ENCODE measurements around the gene UBD. TPM values are rescaled to one million over a fixed set of nuclear protein-coding genes. Genes with fewer than 3 reads are reported as not detected.

UBD gene
- total and polyA plus RNA-seq, 8 donors = 0.66 to 331 (median 6.3) TPM

GRCh38 chr6:29530671-29531310 lies 28.7 kb downstream of the UBD start:
- FAIRE-seq (no peak), ATAC-seq (no peak), DNase-seq (no peak)
- WGBS, 2 donors = 90 to 93% methylated on average over 2 of the region's 2 CpGs
- H3K4me3 ChIP-seq = no peak overlapping the region
- H3K27me3 ChIP-seq = no peaks in the 10 kb centered on the region
- H3K36me3 ChIP-seq = no peaks in the 10 kb centered on the region
- no peak overlapping the region for H3K27ac ChIP-seq
- H3K9me3 ChIP-seq = no peaks in the 10 kb centered on the region
- TF ChIP-seq CTCF (IDR thresholded peaks at IDR 0.05) = no peak
- intact Hi-C loops (cut with DNase I) = no loop called here
- no peaks in the 10 kb centered on the region for H3K4me1 ChIP-seq

- no peaks in the 10 kb centered on the region for H3K36me3 ChIP-seq
- intact Hi-C loops (cut with DNase I) = no loop called here
- no peaks in the 10 kb centered on the region for H3K27me3 ChIP-seq
- ATAC-seq = no peak
- H3K27ac ChIP-seq = no peak overlapping the region
- TF ChIP-seq CTCF (IDR thresholded peaks at IDR 0.05) = no peak
- H3K9me3 ChIP-seq = no peaks in the 10 kb centered on the region
- FAIRE-seq = no peak
- H3K4me3 ChIP-seq = no peak overlapping the region
- 90 to 94% methylated on average over 3 of the region's 3 CpGs for WGBS, 2 donors
- no peak for DNase-seq
- H3K4me1 ChIP-seq = peaks cover 3 to 7% (median 7%) of the 10 kb centered on the region in 3 donors
Measured at GRCh38 chr6:29529956-29530355, 29.6 kb downstream of the UBD start.

- no peak for FAIRE-seq
- DNase-seq = no peak
- Histone ChIP-seq H3K4me1 (peaks cover 8 to 11% (median 11%) of the 10 kb centered on the region in 3 donors), H3K27me3 (no peaks in the 10 kb centered on the region), H3K36me3 (no peaks in the 10 kb centered on the region), H3K4me3 (no peak overlapping the region), H3K9me3 (no peaks in the 10 kb centered on the region), H3K27ac (no peak overlapping the region)
- 90% methylated on average over 2 of the region's 2 CpGs for WGBS, 2 donors
- no peak for TF ChIP-seq CTCF (IDR thresholded peaks at IDR 0.05)
- no peak for ATAC-seq
- intact Hi-C loops (cut with DNase I) = no loop called here
Measured at GRCh38 chr6:29528988-29529560, 30.5 kb downstream of the UBD start.

- H3K36me3 ChIP-seq = no peaks in the 10 kb centered on the region
- H3K4me3 ChIP-seq = no peak overlapping the region
- DNase-seq (no peak), FAIRE-seq (no peak), ATAC-seq (no peak)
- H3K9me3 ChIP-seq = no peaks in the 10 kb centered on the region
- H3K4me1 ChIP-seq = peaks cover 8 to 11% (median 11%) of the 10 kb centered on the region in 3 donors
- no peak overlapping the region for H3K27ac ChIP-seq
- intact Hi-C loops (cut with DNase I) = no loop called here
- 84 to 88% methylated on average over 5 of the region's 5 CpGs for WGBS, 2 donors
- no peaks in the 10 kb centered on the region for H3K27me3 ChIP-seq
- no peak for TF ChIP-seq CTCF (IDR thresholded peaks at IDR 0.05)
Measured at GRCh38 chr6:29528300-29528931, 31.1 kb downstream of the UBD start.

GRCh38 chr6:29527564-29527963 lies 32.0 kb downstream of the UBD start:
- no peak for ATAC-seq

More at GRCh38 chr6:29527564-29527963, 32.0 kb downstream of the UBD start:
- FAIRE-seq (no peak), DNase-seq (no peak)
- Histone ChIP-seq H3K4me1 (peaks cover 8 to 11% (median 11%) of the 10 kb centered on the region in 3 donors), H3K9me3 (no peaks in the 10 kb centered on the region), H3K27me3 (no peaks in the 10 kb centered on the region), H3K36me3 (no peaks in the 10 kb centered on the region), H3K4me3 (no peak overlapping the region), H3K27ac (no peak overlapping the region)
- TF ChIP-seq CTCF (IDR thresholded peaks at IDR 0.05) = no peak
- 89 to 94% methylated on average over 2 of the region's 2 CpGs for WGBS, 2 donors
- intact Hi-C loops (cut with DNase I) = no loop called here
